HepG2 (cell line): ENCODE measurements around the gene PTGIS. TPM values are rescaled to one million over a fixed set of nuclear protein-coding genes. Genes with fewer than 3 reads are reported as not detected.

Source experiments
- ARNT ChIP-seq: fragments of 450-650 bp; IDR thresholded peaks from 2 replicates; pipeline ENCODE4 v1.6.1; 2017
- ARNTL ChIP-seq: sonication (generic); formaldehyde crosslinking; IDR thresholded peaks from 2 replicates; pipeline ENCODE4 v1.4.0; 2020; ENCODE audit warnings: mild to moderate bottlenecking, missing genetic modification reagents
- FOXM1 ChIP-seq: sonication (generic); formaldehyde crosslinking; IDR thresholded peaks from 2 replicates; pipeline ENCODE4 v1.5.0; 2020; ENCODE audit warnings: missing genetic modification reagents
- GABPA ChIP-seq, 2 experiments: IDR thresholded peaks; 2 replicates each; pipeline ENCODE4 v1.6.1; 2011 to 2016; ENCODE audit warnings: low read depth in 2 of 2, low read length in 1 of 2, missing biosample characterization in 1 of 2, missing genetic modification characterization in 1 of 2
- HDAC1 ChIP-seq: sonication (generic); formaldehyde crosslinking; IDR thresholded peaks from 2 replicates; pipeline ENCODE4 v1.5.1; 2020; ENCODE audit warnings: mild to moderate bottlenecking, missing genetic modification reagents
- KLF16 ChIP-seq, 2 experiments: sonication (generic) in 1 of 2; formaldehyde crosslinking in 1 of 2; IDR thresholded peaks; 2 replicates each; pipeline versions ENCODE4 v1.6.1 to v1.8.0; 2016 to 2023; ENCODE audit warnings: missing genetic modification reagents in 2 of 2, missing compliant biosample characterization in 1 of 2
- KLF9 ChIP-seq: IDR thresholded peaks from 2 replicates; pipeline ENCODE4 v1.6.1; 2016; ENCODE audit warnings: low read depth
- MED1 ChIP-seq: sonication (generic); formaldehyde crosslinking; IDR thresholded peaks from 2 replicates; pipeline ENCODE4 v1.4.0; 2020; ENCODE audit warnings: missing genetic modification reagents
- NR2F6 ChIP-seq, 2 experiments: IDR thresholded peaks; 2 replicates each; pipeline ENCODE4 v1.6.1; 2016; ENCODE audit warnings: antibody characterized with exemption in 1 of 2, mild to moderate bottlenecking in 1 of 2
- PCBP2 ChIP-seq: fragments of 200-400 bp; formaldehyde crosslinking; optimal IDR thresholded peaks from 2 replicates; pipeline ENCODE3; 2018; ENCODE audit warnings: low read length, low read depth; ENCODE audit not compliant: poor library complexity, severe bottlenecking
- RBFOX2 ChIP-seq: fragments of 200-400 bp; formaldehyde crosslinking; IDR thresholded peaks from 2 replicates; pipeline ENCODE4 v1.6.1; 2017; ENCODE audit warnings: low read depth, mild to moderate bottlenecking, low read length
- SATB2 ChIP-seq: sonication (generic); formaldehyde crosslinking; IDR thresholded peaks from 2 replicates; pipeline ENCODE4 v1.5.0; 2020; ENCODE audit warnings: missing genetic modification reagents
- TEAD3 ChIP-seq: optimal IDR thresholded peaks from 2 replicates; pipeline ENCODE3; 2016; ENCODE audit warnings: borderline replicate concordance
- TGIF2 ChIP-seq: IDR thresholded peaks from 2 replicates; pipeline ENCODE4 v1.6.1; 2016; ENCODE audit warnings: control low read depth, missing compliant biosample characterization
- ZNF225 ChIP-seq: sonication (generic); formaldehyde crosslinking; IDR thresholded peaks from 2 replicates; pipeline ENCODE4 v1.4.0; 2020; ENCODE audit warnings: mild to moderate bottlenecking, missing genetic modification reagents
- ZNF614 ChIP-seq: IDR thresholded peaks from 2 replicates; pipeline ENCODE4 v1.6.1; 2018; ENCODE audit warnings: missing biosample characterization, missing genetic modification reagents, inconsistent platforms, borderline replicate concordance
- ZSCAN29 ChIP-seq: sonication (generic); formaldehyde crosslinking; conservative IDR thresholded peaks from 2 replicates; pipeline ENCODE4 v1.4.0; 2020; ENCODE audit warnings: mild to moderate bottlenecking, missing genetic modification reagents
- polyA plus RNA-seq, 8 experiments: library from polyadenylated mRNA; depleted of rRNA in 3 of 8; stranded (reverse) in 7 of 8; unstranded in 1 of 8; fragments of >200 nt; fragmentation: Illumina TruSeq in 4 of 8; extraction: Trizol in 4 of 8; gene quantifications; 2 replicates each; pipeline versions ENCODE4 v1.2.1 to v1.2.3, GENCODE V29; 2011 to 2016; ENCODE audit warnings: low read depth in 4 of 8, missing spikeins in 1 of 8, mixed read lengths in 1 of 8; ENCODE audit not compliant: insufficient read depth in 1 of 8
- total RNA-seq, 5 experiments: library from RNA; depleted of rRNA; stranded (reverse); fragments of >200 nt; fragmentation: Illumina TruSeq; extraction: Trizol; gene quantifications; 2 replicates each; pipeline ENCODE4 v1.2.3, GENCODE V29; 2016; ENCODE audit warnings: low read depth in 1 of 5
- TF ChIP-seq, protein P1 (sequence below): sonication (generic); formaldehyde crosslinking; IDR thresholded peaks from 2 replicates; pipeline ENCODE4 v1.5.0; 2020; ENCODE audit warnings: mild to moderate bottlenecking, missing genetic modification reagents, borderline replicate concordance
- TF ChIP-seq, protein P2 (sequence below): sonication (generic); formaldehyde crosslinking; IDR thresholded peaks from 2 replicates; pipeline ENCODE4 v1.5.0; 2020; ENCODE audit warnings: missing genetic modification reagents, mild to moderate bottlenecking, borderline replicate concordance
- TF ChIP-seq, protein P3 (sequence below): sonication (generic); formaldehyde crosslinking; IDR thresholded peaks from 2 replicates; pipeline ENCODE4 v1.4.0; 2020; ENCODE audit warnings: missing genetic modification reagents
- TF ChIP-seq, protein P4 (sequence below): sonication (generic); formaldehyde crosslinking; IDR thresholded peaks from 2 replicates; pipeline ENCODE4 v1.4.0; 2020; ENCODE audit warnings: mild to moderate bottlenecking, missing genetic modification reagents
- TF ChIP-seq, protein P5 (sequence below): sonication (generic); formaldehyde crosslinking; IDR thresholded peaks from 2 replicates; pipeline ENCODE4 v1.5.1; 2020; ENCODE audit warnings: missing genetic modification reagents, mild to moderate bottlenecking, borderline replicate concordance

Gene PTGIS
- total and polyA plus RNA-seq, 2 of the 13 experiments (the other 11 are each of a cell fraction or from before 2014, with no cell fraction given) = not detected

DNA sequence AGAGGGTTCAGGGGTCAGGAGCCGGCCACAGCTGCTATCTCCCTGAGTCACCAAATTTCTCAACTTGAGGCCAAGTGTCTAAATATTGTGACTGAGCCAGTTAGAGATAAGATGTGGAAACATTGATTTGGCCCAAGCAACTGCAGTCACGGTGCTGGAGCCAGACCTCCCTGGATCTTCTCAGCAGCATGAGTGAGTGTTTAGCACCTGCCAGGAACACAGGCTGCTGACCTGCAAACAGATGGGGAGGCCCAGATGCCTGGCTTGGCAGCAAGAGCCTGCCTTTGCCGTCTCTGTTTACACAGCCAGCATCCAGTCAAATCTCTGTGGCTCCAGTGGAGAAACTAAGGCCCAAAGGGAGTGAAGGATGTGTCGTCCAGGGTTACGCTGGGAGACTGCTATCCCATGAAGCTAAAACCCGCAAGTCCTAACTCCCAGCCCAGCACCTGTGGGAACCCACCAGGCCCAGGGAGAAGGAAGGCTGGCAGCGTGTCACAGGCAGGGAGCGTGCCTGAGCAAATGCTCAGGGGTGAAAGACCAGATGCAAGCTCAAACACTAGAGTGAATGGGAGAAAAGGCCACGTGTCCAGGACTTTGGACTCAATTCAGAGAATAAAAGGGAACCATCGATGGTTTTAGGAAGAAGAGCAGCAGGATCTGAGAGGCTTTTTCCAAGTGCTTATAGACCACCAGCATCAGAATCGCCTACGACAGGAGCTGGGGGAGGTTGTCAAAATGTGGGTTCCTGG lies 15.9 kb upstream of the PTGIS start (continued):
- TF ChIP-seq GABPA (IDR thresholded peaks at IDR 0.05; ENCODE audit: low read depth, low read length) (no peak), GABPA (CRISPR knock-in tag; IDR thresholded peaks at IDR 0.05; ENCODE audit: low read depth) (no peak; the same call in 1 of the 2 replicates), ZNF225 (CRISPR knock-in tag) (peak; percentile 95), KLF16 (CRISPR knock-in tag; IDR thresholded peaks at IDR 0.05) (peak in 1 of 2 experiments; percentile 90; a peak in 2 of 4 replicates), MED1 (CRISPR knock-in tag) (peak; percentile 87), NR2F6 (IDR thresholded peaks at IDR 0.05) (peak; percentile 91), NR2F6 (CRISPR knock-in tag; IDR thresholded peaks at IDR 0.05) (peak; percentile 84), SATB2 (CRISPR knock-in tag) (no peak), TEAD3 (peak; percentile 84), FOXM1 (no peak), HDAC1 (CRISPR knock-in tag) (peak; percentile 99), KLF9 (CRISPR knock-in tag) (no peak; the same call in 1 of the 2 replicates), TGIF2 (peak; percentile 33; the same call in 1 of the 2 replicates), ARNT (no peak), PCBP2 (no peak), RBFOX2 (peak; percentile 59), ARNTL (CRISPR knock-in tag) (peak; percentile 93), ZNF614 (CRISPR knock-in tag) (peak; percentile 89; the same call in 1 of the 2 replicates), ZSCAN29 (CRISPR knock-in tag) (peak; percentile 86)
- TF ChIP-seq, protein P1, sequence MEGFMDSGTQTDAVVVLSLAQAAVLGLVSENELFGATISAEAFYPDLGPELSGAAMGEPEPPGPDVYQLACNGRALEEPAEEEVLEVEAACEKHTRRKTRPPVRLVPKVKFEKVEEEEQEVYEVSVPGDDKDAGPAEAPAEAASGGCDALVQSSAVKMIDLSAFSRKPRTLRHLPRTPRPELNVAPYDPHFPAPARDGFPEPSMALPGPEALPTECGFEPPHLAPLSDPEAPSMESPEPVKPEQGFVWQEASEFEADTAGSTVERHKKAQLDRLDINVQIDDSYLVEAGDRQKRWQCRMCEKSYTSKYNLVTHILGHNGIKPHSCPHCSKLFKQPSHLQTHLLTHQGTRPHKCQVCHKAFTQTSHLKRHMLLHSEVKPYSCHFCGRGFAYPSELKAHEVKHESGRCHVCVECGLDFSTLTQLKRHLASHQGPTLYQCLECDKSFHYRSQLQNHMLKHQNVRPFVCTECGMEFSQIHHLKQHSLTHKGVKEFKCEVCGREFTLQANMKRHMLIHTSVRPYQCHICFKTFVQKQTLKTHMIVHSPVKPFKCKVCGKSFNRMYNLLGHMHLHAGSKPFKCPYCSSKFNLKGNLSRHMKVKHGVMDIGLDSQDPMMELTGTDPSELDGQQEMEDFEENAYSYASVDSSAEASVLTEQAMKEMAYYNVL (CRISPR knock-in tag) = peak; percentile 98
- TF ChIP-seq, protein P2, sequence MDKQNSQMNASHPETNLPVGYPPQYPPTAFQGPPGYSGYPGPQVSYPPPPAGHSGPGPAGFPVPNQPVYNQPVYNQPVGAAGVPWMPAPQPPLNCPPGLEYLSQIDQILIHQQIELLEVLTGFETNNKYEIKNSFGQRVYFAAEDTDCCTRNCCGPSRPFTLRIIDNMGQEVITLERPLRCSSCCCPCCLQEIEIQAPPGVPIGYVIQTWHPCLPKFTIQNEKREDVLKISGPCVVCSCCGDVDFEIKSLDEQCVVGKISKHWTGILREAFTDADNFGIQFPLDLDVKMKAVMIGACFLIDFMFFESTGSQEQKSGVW (CRISPR knock-in tag) = no peak
- TF ChIP-seq, protein P3, sequence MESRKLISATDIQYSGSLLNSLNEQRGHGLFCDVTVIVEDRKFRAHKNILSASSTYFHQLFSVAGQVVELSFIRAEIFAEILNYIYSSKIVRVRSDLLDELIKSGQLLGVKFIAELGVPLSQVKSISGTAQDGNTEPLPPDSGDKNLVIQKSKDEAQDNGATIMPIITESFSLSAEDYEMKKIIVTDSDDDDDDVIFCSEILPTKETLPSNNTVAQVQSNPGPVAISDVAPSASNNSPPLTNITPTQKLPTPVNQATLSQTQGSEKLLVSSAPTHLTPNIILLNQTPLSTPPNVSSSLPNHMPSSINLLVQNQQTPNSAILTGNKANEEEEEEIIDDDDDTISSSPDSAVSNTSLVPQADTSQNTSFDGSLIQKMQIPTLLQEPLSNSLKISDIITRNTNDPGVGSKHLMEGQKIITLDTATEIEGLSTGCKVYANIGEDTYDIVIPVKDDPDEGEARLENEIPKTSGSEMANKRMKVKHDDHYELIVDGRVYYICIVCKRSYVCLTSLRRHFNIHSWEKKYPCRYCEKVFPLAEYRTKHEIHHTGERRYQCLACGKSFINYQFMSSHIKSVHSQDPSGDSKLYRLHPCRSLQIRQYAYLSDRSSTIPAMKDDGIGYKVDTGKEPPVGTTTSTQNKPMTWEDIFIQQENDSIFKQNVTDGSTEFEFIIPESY = peak; percentile 20; the same call in 1 of the 2 replicates
- TF ChIP-seq, protein P4, sequence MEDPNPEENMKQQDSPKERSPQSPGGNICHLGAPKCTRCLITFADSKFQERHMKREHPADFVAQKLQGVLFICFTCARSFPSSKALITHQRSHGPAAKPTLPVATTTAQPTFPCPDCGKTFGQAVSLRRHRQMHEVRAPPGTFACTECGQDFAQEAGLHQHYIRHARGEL (CRISPR knock-in tag) = no peak; the same call in 1 of the 2 replicates
- TF ChIP-seq, protein P5, sequence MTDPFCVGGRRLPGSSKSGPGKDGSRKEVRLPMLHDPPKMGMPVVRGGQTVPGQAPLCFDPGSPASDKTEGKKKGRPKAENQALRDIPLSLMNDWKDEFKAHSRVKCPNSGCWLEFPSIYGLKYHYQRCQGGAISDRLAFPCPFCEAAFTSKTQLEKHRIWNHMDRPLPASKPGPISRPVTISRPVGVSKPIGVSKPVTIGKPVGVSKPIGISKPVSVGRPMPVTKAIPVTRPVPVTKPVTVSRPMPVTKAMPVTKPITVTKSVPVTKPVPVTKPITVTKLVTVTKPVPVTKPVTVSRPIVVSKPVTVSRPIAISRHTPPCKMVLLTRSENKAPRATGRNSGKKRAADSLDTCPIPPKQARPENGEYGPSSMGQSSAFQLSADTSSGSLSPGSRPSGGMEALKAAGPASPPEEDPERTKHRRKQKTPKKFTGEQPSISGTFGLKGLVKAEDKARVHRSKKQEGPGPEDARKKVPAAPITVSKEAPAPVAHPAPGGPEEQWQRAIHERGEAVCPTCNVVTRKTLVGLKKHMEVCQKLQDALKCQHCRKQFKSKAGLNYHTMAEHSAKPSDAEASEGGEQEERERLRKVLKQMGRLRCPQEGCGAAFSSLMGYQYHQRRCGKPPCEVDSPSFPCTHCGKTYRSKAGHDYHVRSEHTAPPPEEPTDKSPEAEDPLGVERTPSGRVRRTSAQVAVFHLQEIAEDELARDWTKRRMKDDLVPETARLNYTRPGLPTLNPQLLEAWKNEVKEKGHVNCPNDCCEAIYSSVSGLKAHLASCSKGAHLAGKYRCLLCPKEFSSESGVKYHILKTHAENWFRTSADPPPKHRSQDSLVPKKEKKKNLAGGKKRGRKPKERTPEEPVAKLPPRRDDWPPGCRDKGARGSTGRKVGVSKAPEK (CRISPR knock-in tag) = peak; percentile 67; the same call in 1 of the 2 replicates
